ENCODE measurements around the gene APOD.
"Not testable (repeated sequence)": the region's sequence is repeated elsewhere in the genome, so short reads cannot be mapped to it uniquely, and the experiment has no call there.

Gene APOD

GRCh38 chr3:195617784-195618659 lies 34.3 kb upstream of the APOD start:
- not testable (repeated sequence) for DNase-seq (ENCODE audit: extremely low read depth in 1 of 2, low read depth in 1 of 2)

- DNase-seq (ENCODE audit: extremely low read depth in 1 of 2, low read depth in 1 of 2): not testable (repeated sequence)
These were observed 33.4 kb upstream of the APOD start for GRCh38 chr3:195617134-195617533.

- DNase-seq (ENCODE audit: extremely low read depth in 1 of 2, low read depth in 1 of 2): no peak
These were observed 32.9 kb upstream of the APOD start for GRCh38 chr3:195616681-195617080.

- not testable (repeated sequence) for DNase-seq (ENCODE audit: extremely low read depth in 1 of 2, low read depth in 1 of 2)
These were observed 32.3 kb upstream of the APOD start for GRCh38 chr3:195615952-195616537.

GRCh38 chr3:195614672-195615504 lies 31.1 kb upstream of the APOD start:
- not testable (repeated sequence) for DNase-seq (ENCODE audit: extremely low read depth in 1 of 2, low read depth in 1 of 2)

GRCh38 chr3:195613468-195614069 lies 29.8 kb upstream of the APOD start:
- DNase-seq (ENCODE audit: extremely low read depth in 1 of 2, low read depth in 1 of 2): no peak

GRCh38 chr3:195612075-195612800 lies 28.5 kb upstream of the APOD start:
- no peak for DNase-seq (ENCODE audit: extremely low read depth in 1 of 2, low read depth in 1 of 2)

- no peak for DNase-seq (ENCODE audit: extremely low read depth in 1 of 2, low read depth in 1 of 2)
These were observed 25.5 kb upstream of the APOD start for GRCh38 chr3:195609229-195609628.

GRCh38 chr3:195601785-195602184 lies 18.0 kb upstream of the APOD start:
- DNase-seq (ENCODE audit: extremely low read depth in 1 of 2, low read depth in 1 of 2): not testable (repeated sequence)

- DNase-seq (ENCODE audit: extremely low read depth in 1 of 2, low read depth in 1 of 2): no peak
These were observed 17.6 kb upstream of the APOD start for GRCh38 chr3:195601382-195601781.

GRCh38 chr3:195599926-195600325 lies 16.2 kb upstream of the APOD start:
- not testable (repeated sequence) for DNase-seq (ENCODE audit: extremely low read depth in 1 of 2, low read depth in 1 of 2)

GRCh38 chr3:195599516-195599915 lies 15.8 kb upstream of the APOD start:
- DNase-seq (ENCODE audit: extremely low read depth in 1 of 2, low read depth in 1 of 2): not testable (repeated sequence)

GRCh38 chr3:195597848-195598247 lies 14.1 kb upstream of the APOD start:
- no peak for DNase-seq (ENCODE audit: extremely low read depth in 1 of 2, low read depth in 1 of 2)

- DNase-seq (ENCODE audit: extremely low read depth in 1 of 2, low read depth in 1 of 2): no peak
These were observed 13.5 kb upstream of the APOD start for GRCh38 chr3:195597229-195597628.

GRCh38 chr3:195596765-195597171 lies 13.0 kb upstream of the APOD start:
- DNase-seq (ENCODE audit: extremely low read depth in 1 of 2, low read depth in 1 of 2): no peak

- DNase-seq (ENCODE audit: extremely low read depth in 1 of 2, low read depth in 1 of 2): no peak
These were observed 12.2 kb upstream of the APOD start for GRCh38 chr3:195595785-195596531.

GRCh38 chr3:195591852-195592251 lies 8.1 kb upstream of the APOD start:
- no peak for DNase-seq (ENCODE audit: extremely low read depth in 1 of 2, low read depth in 1 of 2)

- no peak for DNase-seq (ENCODE audit: extremely low read depth in 1 of 2, low read depth in 1 of 2)
These were observed 7.5 kb upstream of the APOD start for GRCh38 chr3:195591220-195591619.

GRCh38 chr3:195590381-195590780 lies 6.6 kb upstream of the APOD start:
- not testable (repeated sequence) for DNase-seq (ENCODE audit: extremely low read depth in 1 of 2, low read depth in 1 of 2)

GRCh38 chr3:195589796-195590195 lies 6.1 kb upstream of the APOD start:
- DNase-seq (ENCODE audit: extremely low read depth in 1 of 2, low read depth in 1 of 2): not testable (repeated sequence)

Measured in activated CD8-positive, alpha-beta memory T cell treated with anti-CD3 and anti-CD28 coated beads for 1 hour (primary cell).